Adipocyte (in vitro differentiated cells): ENCODE results near the gene COL8A1.

Experiments
- DNase-seq: peaks from one replicate; pipeline ENCODE4 v3.0.0-alpha.2; 2015; ENCODE audit warnings: low read depth
- H3K27me3 ChIP-seq: replicated peaks from 2 replicates; pipeline ENCODE4 v1.7.0; 2013; ENCODE audit warnings: mild to moderate bottlenecking, low read length, moderate library complexity; ENCODE audit not compliant: control insufficient read depth, insufficient read depth
- H3K36me3 ChIP-seq: 2 replicates; pipeline ENCODE4 v1.7.0; 2013; ENCODE audit warnings: low read length, mild to moderate bottlenecking, moderate library complexity; ENCODE audit not compliant: control insufficient read depth, insufficient read depth, severe bottlenecking
- H3K4me1 ChIP-seq: 2 replicates; pipeline ENCODE4 v1.7.0; 2013; ENCODE audit warnings: mild to moderate bottlenecking, low read length, moderate library complexity; ENCODE audit not compliant: control insufficient read depth, insufficient read depth
- H3K4me3 ChIP-seq: 2 replicates; pipeline ENCODE4 v1.7.0; 2013; ENCODE audit warnings: mild to moderate bottlenecking, low read length, moderate library complexity
- H3K9ac ChIP-seq: 2 replicates; pipeline ENCODE4 v1.7.0; 2013; ENCODE audit warnings: mild to moderate bottlenecking, low read length, moderate library complexity
- H3K9me3 ChIP-seq: 2 replicates; pipeline ENCODE4 v1.7.0; 2013; ENCODE audit warnings: mild to moderate bottlenecking, low read length, moderate library complexity; ENCODE audit not compliant: control insufficient read depth

The COL8A1 gene

DNA sequence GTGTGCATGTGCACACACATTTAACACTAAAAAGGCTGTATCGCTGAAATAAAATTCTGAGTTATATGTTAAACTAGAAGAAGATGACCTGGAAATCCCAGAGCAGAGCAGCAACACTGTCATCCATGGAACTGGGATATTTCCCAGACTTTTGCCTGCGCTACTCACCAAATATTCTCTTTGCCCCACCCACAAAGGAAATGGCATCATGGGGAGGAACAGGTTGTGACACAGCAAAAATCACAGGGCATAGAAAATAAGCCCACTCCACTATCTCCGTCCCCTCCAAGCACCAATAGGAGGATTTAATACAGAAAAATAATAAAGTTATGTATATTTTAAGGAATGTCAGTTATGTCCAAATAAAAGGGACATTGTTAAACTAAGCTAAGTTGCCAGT lies 71.7 kb downstream of the COL8A1 start:
- Histone ChIP-seq H3K9me3 (no peaks in the 10 kb centered on the region), H3K36me3 (no peaks in the 10 kb centered on the region), H3K9ac (no peak overlapping the region), H3K4me3 (no peak overlapping the region), H3K4me1 (peaks cover 12% of the 10 kb centered on the region), H3K27me3 (no peaks in the 10 kb centered on the region)
- no peak for DNase-seq

DNA sequence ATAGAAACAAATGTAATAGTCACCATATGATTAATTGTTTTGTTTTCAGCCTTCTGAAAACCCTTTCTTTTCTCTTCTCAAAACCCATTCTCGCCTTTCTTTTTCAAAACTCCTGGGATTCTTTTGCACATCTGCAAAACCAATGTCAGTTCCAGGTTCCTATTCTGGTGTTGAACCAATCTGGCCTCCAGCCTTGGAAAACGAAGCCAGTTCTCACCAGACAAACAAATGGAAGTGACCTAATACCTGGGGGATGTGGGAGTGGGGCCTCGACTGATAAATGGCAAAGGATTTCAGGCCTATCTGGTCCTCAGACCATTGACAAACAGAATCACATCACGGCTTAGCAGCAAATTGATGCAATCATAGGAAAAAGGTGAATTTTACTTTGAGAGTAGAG lies 73.0 kb downstream of the COL8A1 start:
- no peak for DNase-seq
- no peak overlapping the region for H3K9ac ChIP-seq
- peaks cover 12% of the 10 kb centered on the region for H3K4me1 ChIP-seq
- H3K27me3 ChIP-seq: no peaks in the 10 kb centered on the region
- H3K36me3 ChIP-seq: no peaks in the 10 kb centered on the region
- no peak overlapping the region for H3K4me3 ChIP-seq
- no peaks in the 10 kb centered on the region for H3K9me3 ChIP-seq

DNA sequence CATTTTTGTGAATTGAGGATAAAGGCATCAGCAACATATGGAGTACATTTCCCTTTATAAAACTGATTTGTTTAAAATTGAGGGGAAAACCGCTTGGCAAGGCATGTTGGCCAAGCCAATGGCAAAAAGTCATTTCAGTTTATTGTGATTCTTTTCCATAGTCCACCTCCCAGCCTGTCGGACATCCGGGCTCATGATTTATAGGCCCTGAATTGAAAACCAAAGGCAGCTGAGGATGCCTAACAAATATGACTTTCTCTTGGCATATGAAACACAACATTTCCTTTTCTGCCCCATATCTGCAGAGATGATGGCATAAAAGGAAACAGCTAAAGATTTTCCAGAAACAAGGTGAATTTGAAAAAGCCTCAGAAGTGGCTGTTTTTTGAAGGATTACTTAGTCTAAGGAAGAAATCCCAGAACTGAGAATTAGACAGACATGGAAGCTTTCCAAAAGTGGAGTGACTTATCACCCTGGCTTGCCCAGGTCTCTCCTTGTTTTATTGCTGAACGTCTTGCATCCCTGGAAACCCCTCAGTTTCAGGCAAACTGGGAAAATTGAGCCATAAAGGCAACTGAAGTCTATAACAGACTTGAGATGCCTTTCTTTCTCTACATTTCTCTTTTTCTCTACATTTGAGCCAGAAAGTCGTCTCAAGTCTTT lies 74.0 kb downstream of the COL8A1 start:
- Histone ChIP-seq H3K4me1 (peaks cover 15% of the 10 kb centered on the region), H3K9me3 (no peaks in the 10 kb centered on the region), H3K27me3 (no peaks in the 10 kb centered on the region), H3K4me3 (no peak overlapping the region), H3K36me3 (no peaks in the 10 kb centered on the region), H3K9ac (no peak overlapping the region)
- DNase-seq: no peak

DNA sequence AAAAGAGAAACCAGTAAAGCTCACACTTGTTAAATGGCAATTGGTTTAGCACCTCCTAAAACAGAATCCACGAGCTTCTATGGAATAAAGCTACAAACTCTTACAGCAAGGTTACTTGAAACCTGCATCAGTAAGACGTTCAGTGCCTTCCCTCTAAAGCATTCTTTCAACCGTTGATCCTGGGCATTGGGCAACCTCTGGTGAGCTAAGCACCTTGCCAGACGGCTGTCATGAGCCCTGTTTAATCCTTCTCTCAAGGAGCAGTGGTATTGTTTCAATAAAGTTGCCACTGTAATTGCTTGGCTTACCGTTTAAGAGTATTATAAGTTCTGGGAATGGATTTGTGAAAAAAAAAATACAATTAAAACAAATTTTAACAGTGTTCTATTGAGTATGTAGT lies 75.0 kb downstream of the COL8A1 start:
- no peak overlapping the region for H3K9ac ChIP-seq
- H3K36me3 ChIP-seq: no peaks in the 10 kb centered on the region
- H3K4me1 ChIP-seq: peaks cover 15% of the 10 kb centered on the region
- H3K9me3 ChIP-seq: no peaks in the 10 kb centered on the region
- H3K4me3 ChIP-seq: no peak overlapping the region
- no peaks in the 10 kb centered on the region for H3K27me3 ChIP-seq
- peak; percentile 56 for DNase-seq

DNA sequence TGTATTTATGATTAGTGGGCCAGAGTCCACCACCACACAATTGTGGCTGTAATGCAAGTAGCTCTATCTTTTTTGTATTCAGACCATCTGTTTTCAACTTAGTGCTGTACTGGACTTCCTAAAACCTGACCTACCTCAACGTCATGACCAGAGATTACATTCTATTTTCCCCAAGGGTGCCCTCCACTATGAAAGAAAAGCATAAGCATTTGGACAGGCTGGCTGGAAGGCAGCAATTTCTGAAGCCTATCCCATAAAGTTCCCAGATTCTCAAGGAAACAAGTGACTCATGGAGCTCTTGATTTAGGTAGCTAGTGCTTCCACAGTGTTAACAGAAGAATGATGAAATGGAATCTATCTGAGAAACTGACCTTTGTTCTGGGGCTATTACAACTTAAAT lies 75.8 kb downstream of the COL8A1 start:
- Histone ChIP-seq H3K9me3 (no peaks in the 10 kb centered on the region), H3K36me3 (no peaks in the 10 kb centered on the region), H3K4me1 (peaks cover 15% of the 10 kb centered on the region), H3K9ac (no peak overlapping the region), H3K4me3 (no peak overlapping the region), H3K27me3 (no peaks in the 10 kb centered on the region)
- DNase-seq: peak; percentile 73

DNA sequence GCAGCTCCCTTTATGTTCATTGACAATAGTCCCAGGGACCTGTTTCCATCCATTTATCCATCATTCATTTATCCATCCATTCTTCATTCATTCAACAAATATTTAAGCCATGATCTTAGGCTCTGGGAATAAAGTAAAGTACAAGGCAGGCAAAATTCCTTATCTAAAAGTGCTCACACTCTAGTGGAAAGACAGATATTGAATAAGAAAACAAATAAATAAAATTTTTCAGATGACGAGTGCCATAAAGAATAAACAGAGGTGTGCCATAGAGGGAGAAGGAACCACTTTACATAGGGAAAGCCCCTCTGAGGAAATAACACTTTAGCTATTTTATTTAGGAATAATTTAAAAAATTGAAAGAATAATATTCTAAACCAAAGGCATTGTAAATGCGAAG lies 76.2 kb downstream of the COL8A1 start:
- no peak overlapping the region for H3K4me3 ChIP-seq
- no peak for DNase-seq
- no peak overlapping the region for H3K9ac ChIP-seq
- H3K27me3 ChIP-seq: no peaks in the 10 kb centered on the region
- H3K9me3 ChIP-seq: no peaks in the 10 kb centered on the region
- H3K4me1 ChIP-seq: peaks cover 15% of the 10 kb centered on the region
- no peaks in the 10 kb centered on the region for H3K36me3 ChIP-seq

DNA sequence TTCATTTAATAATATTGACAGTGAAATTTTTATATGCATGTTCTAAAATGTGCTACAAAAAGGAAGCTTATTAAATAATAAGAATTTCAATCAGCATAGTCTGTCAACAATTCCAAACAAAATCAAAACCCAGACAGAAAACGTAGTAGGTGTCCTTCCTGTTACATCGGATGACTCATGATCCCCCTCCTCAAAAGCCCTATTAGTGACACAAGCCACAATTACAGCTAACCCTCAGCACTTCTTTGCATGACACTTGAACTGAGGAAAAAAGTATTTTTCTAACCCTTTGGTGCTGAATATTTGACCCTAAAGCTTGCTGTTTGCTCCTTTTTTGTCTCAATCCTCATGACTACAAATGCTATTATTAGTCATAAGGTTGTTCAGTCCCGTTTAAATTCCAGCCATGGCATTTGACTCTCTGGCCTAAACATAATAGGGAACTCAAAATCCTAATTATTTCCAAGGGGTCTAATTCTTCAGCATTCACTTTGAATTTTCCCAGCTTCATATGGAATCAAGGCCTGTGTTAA lies 78.1 kb downstream of the COL8A1 start:
- Histone ChIP-seq H3K9ac (no peak overlapping the region), H3K36me3 (no peaks in the 10 kb centered on the region), H3K27me3 (no peaks in the 10 kb centered on the region), H3K4me1 (peaks cover 18% of the 10 kb centered on the region), H3K9me3 (no peaks in the 10 kb centered on the region), H3K4me3 (no peak overlapping the region)
- no peak for DNase-seq

DNA sequence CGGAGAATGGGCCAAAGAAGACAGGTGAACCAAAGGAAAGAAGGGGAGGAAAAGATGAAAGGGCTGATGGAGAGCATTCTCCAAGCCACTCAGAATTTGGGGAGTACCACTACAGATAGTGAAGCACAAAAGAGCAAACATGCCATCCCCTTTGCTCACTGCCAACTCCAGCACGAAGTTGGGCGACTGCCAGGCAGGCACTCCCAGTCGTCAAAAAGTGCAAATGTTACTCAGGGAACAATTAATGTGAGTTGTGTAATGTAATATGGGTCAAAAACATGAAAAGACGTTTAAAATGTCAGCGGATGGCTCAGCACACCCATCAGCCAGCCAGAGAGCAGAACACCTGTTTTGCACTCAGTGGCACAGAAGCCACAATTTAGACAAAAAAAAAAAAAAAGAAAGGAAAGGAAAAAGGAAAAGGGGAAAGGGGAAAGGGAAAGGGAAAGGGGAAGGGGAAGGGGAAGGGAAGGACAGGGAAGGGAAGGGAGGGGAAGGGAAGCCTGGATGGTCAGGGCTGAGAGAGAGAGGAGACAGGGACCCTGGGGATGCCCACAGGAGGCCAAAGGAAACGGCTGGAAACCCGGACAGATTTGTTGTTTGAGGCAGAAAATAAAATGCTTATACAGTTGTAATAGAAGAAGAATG lies 82.7 kb downstream of the COL8A1 start:
- no peaks in the 10 kb centered on the region for H3K36me3 ChIP-seq

DNA sequence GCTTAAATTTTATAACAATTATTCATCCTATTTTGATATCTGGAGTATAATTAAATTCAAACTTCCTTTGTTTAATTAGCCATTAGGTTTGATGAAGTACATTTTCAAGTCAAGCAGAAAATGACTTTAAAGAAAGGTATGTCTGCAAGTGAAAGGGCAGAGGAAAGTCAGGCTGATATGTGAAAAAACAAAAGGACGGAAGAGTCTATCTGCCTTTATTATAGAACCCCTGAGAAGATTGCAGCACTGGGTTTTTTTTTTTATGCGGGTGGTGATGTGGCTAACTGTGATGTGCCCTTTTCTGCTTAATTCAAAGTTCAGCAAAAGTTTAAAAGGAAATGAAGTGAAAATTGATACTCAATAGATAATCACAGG lies 83.2 kb downstream of the COL8A1 start:
- peaks cover 4% of the 10 kb centered on the region for H3K4me1 ChIP-seq
- H3K9ac ChIP-seq: no peak overlapping the region
- DNase-seq: peak; percentile 43
- no peaks in the 10 kb centered on the region for H3K9me3 ChIP-seq
- no peaks in the 10 kb centered on the region for H3K36me3 ChIP-seq
- H3K27me3 ChIP-seq: no peaks in the 10 kb centered on the region
- H3K4me3 ChIP-seq: no peak overlapping the region

More for the DNA sequence above, 82.7 kb downstream of the COL8A1 start:
- Histone ChIP-seq H3K4me3 (no peak overlapping the region), H3K27me3 (no peaks in the 10 kb centered on the region), H3K9me3 (no peaks in the 10 kb centered on the region), H3K4me1 (peaks cover 7% of the 10 kb centered on the region), H3K9ac (no peak overlapping the region)
- DNase-seq: peak; percentile 46

DNA sequence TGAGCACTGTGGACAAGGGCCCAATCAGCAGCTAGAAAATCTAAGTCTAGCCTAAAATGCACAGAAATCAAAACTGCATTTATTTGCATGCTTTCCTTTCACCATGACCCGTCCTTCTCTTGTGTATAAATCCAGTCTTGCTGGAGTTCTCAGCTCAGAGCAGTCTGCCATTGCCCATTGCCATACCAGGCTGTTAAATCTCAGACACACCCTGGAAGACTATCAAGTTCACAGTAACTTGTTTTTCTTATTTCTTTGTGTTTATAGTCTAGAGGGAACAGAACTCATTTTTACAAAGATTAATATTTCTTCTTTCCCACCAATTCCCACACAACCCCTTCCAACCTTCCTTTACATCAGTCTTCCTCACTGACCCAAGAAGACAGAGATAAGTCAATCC lies 85.9 kb downstream of the COL8A1 start:
- no peaks in the 10 kb centered on the region for H3K9me3 ChIP-seq
- H3K27me3 ChIP-seq: no peaks in the 10 kb centered on the region
- peaks cover 4% of the 10 kb centered on the region for H3K4me1 ChIP-seq
- no peaks in the 10 kb centered on the region for H3K36me3 ChIP-seq
- H3K9ac ChIP-seq: no peak overlapping the region
- no peak overlapping the region for H3K4me3 ChIP-seq
- no peak for DNase-seq

DNA sequence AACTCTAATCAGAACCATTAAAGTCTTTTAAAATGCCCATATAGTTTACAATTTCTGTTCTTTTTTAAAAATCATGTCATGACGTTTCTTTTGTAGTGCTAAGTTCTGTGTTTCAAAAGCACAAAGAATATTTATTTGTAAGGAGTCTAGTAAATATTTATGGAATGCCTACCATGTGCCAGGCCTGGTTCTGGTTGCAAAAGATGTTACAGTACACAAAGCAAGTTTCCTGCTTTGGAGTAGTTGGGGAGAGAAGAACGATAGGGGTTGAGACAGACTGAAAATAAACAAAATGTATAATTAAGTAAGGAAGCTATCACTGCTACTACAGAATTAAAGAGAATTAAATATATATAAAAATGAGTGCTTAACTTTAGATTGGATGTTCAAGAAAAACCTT lies 92.5 kb downstream of the COL8A1 start:
- H3K27me3 ChIP-seq: no peaks in the 10 kb centered on the region
- DNase-seq: peak; percentile 73
- no peak overlapping the region for H3K9ac ChIP-seq
- peaks cover 13% of the 10 kb centered on the region for H3K4me1 ChIP-seq
- H3K4me3 ChIP-seq: no peak overlapping the region
- no peaks in the 10 kb centered on the region for H3K9me3 ChIP-seq
- H3K36me3 ChIP-seq: no peaks in the 10 kb centered on the region
